GM19240 (cell line): ENCODE results near the gene PFKL.
"Not testable (repeated sequence)": the region's sequence is repeated elsewhere in the genome, so short reads cannot be mapped to it uniquely, and the experiment has no call there.

Experiments
- DNase-seq: peaks from one replicate; pipeline ENCODE4 v3.0.0; 2011; ENCODE audit warnings: low spot score; ENCODE audit not compliant: insufficient read length

The PFKL gene

DNA sequence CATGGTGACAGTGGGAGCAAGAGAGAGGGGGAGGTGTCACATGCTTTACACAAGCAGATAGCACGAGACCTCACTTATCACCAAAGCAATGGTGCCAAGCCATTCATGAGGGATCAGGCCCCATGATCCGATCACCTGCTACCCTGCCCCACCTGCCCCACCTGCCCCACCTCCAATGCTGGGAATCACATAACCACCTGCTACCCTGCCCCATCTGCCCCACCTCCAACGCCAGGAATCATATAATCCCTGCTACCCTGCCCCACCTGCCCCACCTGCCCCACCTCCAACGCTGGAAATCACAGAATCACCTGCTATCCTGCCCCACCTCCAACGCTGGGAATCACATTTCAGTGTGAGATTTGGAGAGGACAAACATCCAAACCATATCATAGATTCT lies 24.8 kb upstream of the PFKL start:
- DNase-seq: no peak

DNA sequence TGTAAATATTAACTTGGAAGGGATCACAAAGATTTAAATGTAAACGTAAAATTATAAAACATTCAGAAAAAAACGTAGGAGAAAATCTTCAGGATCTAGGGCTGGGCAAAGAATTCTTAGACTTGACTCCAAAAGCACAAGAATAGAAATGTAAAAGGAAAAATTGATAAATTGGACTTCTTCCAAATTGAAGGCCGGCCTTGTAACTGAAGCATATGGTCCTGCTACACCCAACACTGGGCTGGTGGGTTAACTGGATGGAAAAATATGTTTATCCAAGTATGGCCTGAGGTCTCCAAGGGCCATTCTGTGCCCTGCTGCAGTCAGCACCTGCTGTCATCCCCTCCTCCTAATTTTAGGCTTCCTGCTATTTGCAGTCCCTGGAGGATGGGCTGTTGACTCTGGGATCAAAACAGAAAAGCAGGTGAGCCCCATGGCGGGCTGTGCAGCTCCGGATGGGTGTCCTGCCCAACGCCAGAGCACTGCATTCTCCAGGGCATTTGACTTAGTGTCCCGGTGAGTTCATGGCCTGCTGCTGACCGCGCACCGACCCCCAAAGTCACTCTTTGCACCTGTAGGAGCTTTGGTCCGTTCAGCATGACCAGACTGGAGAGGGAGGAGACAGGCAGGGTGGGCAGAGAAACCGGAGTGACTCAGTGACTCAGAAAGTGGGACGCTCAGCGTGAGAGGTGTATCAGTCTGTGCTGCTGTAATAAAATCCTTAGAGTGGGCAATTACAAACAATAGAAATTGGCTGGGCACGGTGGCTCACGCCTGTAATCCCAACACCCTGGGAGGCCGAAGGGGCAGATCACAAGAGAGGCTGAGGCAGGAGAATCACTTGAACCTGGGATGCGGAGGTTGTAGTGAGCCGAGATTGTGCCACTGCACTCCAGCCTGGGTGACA lies 20.2 kb upstream of the PFKL start:
- no peak for DNase-seq

DNA sequence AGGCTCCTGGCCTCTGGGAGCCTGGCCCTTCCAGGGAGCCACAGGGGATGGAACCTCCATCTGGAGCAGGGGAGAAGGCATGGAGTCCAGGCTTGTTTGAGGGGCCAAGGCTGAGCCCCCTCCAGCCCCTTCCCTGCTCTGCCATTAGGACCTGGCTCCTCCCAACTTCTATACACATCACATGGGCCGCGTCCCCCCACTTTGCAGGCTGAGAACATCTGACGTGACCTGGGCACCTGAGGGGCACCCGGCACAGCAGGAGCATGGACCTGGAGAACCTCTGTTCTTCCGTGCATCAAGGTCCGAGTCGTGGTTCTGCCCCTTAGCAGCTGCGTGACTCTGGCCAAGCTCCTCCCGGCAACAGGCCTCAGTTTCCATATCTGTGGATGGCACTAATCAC lies 18.1 kb upstream of the PFKL start:
- no peak for DNase-seq

DNA sequence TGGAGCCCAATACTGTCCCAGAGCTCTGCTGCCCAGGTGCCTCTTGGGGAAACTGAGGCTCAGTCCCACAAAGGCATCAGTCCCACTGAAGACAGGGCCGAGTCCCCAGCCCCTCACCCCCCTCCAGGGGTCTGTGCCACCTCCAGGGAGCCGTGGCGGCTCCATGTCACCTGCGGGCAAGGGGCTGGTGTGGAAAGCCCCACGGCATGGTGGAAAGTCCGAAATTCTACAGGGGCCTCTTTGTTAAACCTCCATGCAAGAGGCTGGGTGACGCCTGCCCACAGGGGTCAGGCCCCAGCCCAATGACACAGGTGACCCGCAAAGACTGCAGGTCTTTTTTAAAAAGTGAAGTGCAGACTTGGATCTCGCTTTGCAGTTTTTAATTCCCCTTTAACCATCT lies 17.5 kb upstream of the PFKL start:
- no peak for DNase-seq

DNA sequence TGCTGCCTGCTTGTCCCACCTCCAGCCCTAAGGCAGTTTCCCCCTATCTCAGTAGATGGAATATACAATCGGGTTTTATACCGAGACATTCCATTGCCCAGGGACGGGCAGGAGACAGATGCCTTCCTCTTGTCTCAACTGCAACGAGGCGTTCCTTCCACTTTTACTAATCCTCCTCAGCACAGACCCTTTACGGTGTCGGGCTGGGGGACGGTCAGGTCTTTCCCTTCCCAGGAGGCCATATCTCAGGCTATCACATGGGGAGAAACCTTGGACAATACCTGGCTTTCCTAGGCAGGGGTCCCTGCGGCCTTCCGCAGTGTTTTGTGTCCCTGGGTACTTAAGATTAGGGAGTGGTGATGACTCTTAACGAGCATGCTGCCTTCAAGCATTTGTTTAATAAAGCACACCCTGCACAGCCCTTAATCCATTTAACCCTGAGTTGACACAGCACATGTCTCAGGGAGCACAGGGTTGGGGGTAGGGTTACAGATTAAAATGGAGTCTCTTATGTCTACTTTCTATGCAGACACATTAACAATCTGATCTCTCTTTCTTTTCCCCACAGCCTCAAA lies 16.6 kb upstream of the PFKL start:
- DNase-seq: not testable (repeated sequence)

DNA sequence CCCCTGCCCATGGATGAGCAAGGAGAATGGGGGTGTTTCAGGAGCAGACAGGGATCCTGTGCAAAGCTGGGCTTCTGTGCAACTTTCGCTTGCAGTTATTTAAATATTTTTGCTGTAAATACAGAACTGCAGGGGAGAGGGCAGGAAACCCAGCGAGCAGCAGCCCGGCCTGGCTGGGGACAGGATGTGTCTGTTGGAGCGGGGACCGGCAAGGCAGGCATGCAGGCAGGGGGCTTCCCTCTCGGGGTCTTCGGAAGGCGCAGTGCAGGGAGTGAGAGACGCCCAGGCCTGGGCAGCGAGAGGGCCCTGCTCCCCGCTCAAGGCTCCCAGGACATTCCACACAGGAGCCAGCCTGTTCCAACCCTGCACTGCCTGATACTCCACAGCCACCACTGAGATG lies 15.9 kb upstream of the PFKL start:
- DNase-seq: no peak

DNA sequence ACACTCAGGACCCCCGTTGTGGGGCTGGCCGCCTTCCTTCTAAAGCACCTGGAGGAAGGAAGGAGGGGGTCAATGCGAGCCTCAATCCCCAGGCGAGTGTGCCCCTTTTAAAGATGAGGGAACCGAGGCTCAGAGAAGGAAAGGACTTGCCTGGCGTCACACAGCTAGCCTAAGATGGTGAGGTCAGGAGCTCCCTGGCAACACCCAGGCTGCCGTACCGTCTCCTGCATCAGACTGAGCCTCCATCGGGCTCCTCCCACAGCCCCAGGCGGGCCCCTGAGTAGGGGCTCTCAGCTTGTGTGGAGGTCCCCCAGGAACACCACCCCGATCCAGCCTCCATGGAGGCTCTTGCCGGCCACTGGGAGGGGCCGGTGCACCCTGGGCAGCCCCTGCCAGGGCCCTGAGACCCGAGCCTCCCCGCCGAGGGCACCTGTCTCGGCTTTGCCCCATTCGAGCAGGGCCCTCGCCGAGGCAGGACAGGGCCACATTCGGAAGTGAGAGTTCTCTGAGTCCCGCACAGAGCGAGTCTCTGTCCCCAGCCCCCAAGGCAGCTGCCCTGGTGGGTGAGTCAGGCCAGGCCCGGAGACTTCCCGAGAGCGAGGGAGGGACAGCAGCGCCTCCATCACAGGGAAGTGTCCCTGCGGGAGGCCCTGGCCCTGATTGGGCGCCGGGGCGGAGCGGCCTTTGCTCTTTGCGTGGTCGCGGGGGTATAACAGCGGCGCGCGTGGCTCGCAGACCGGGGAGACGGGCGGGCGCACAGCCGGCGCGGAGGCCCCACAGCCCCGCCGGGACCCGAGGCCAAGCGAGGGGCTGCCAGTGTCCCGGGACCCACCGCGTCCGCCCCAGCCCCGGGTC lies 14.5 kb upstream of the PFKL start, which contains the start of gene AIRE:
Gene AIRE, plus strand, starts transcription at position 739 of the 855 bp plus-strand sequence. CDS start 131 bp downstream, outside the sequence.
- DNase-seq: no peak

DNA sequence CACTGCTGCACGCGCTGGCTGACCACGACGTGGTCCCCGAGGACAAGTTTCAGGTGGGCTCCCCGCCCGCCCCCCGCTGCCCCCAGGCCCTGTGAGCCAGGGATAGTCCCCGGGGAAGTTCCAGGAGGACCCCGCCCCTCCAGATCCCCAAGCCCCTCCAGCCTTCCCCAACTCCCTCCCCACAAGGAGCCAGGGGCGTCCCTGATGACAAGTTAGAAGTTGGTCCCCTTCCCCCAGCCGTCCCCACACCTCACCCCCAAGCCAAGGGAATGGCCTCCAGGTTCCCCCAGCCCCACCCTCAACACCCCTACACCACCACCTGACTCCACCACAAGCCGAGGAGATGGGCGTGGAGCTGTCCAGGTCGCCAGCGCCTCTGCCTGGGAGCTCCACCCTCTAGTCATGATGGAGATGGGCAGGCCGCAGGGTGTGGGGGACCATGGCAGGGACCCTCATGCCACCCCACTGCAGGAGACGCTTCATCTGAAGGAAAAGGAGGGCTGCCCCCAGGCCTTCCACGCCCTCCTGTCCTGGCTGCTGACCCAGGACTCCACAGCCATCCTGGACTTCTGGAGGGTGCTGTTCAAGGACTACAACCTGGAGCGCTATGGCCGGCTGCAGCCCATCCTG lies 13.7 kb upstream of the PFKL start:
- DNase-seq: no peak

DNA sequence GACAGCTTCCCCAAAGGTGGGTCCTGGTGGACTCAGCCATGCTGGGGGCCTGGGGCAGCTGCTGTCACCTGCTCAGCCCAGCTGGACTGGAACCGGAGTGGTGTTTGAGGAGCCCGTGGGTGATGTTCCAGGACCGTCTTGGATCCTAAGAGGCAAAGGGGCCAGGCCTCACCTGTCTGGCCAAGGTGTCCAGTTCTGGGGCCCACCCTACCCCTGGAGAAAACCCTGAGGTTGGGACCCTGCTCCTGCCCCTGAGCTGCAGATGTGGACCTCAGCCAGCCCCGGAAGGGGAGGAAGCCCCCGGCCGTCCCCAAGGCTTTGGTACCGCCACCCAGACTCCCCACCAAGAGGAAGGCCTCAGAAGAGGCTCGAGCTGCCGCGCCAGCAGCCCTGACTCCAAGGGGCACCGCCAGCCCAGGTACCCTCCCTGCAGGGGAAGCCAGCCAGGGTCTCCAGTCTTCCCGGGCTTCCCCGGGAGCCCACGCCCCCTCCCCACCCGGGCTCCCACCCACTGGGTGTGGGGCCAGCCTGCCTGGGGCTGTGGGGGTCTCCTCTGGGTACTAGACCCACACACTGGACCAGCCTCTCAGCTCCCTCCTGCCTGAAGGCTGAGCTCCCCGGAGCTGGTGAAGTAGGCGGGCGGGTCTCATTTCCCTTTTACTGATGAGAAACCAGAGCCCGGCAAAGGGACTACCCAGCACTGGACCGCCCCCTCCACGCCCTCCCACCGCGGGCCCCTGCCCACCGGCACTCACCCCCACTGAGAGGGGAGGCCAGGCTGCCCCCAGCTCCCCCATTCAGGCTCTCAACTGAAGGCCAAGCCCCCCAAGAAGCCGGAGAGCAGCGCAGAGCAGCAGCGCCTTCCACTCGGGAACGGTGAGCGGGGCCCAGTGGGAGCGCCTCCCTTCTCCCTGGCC lies 12.9 kb upstream of the PFKL start:
- no peak for DNase-seq

DNA sequence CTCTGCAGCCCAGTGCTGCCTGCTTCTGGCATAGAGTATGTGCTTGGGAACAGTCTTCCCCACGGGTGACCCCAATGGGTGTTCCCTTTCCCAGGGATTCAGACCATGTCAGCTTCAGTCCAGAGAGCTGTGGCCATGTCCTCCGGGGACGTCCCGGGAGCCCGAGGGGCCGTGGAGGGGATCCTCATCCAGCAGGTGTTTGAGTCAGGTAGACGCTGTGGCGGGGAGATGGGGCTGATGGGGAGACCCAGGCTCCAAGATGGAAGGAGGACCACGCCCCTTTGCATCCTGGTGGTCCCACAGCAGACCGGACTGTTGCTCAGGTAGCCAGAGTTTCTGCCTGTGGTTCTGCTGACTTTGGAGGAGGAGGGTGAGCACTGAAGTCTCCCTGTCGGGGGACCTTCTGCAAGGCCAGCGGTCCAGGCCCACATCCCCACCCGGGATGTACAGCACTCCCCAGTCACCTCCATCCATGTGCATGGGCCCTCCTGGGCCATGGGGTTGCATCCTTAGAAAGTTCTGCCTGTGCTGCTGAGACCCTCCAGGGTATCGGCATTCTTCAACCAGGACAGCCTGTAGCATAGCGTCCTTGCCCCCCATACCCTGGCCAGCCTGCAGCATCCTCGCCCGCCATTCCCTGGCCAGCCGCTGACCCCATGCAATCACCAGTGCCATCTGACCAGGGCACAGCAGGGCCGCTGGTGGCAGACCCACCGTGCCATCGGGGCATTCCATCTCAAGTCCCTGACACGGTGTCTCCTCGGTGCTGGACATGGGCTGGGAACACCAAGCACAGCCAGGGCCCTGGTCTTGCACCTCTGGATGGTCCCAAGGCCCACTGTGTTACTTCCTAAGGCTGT lies 11.4 kb upstream of the PFKL start:
- DNase-seq: no peak

DNA sequence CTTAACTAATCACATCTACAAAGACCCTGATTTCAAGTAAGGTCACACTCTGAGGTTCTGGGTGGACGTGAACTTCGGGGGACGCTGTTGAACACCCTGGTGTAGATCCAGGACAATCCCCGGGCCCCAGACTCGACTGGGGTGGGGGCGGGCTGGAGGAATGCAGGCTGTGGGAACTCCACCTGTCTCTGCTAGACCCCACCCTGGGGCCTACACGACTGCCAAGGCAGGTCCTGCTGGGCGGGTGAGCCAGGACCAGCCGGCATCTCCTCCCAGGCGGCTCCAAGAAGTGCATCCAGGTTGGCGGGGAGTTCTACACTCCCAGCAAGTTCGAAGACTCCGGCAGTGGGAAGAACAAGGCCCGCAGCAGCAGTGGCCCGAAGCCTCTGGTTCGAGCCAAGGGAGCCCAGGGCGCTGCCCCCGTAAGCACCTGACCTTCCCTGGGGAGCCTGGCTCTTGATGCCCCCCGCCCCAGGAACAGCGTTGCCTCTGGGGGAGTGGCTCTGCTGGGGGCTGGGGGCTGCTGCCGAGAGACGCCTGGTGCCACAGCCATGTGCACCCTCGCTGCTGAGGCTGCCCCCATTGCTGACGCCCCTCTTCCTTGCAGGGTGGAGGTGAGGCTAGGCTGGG lies 10.4 kb upstream of the PFKL start:
- DNase-seq: no peak

DNA sequence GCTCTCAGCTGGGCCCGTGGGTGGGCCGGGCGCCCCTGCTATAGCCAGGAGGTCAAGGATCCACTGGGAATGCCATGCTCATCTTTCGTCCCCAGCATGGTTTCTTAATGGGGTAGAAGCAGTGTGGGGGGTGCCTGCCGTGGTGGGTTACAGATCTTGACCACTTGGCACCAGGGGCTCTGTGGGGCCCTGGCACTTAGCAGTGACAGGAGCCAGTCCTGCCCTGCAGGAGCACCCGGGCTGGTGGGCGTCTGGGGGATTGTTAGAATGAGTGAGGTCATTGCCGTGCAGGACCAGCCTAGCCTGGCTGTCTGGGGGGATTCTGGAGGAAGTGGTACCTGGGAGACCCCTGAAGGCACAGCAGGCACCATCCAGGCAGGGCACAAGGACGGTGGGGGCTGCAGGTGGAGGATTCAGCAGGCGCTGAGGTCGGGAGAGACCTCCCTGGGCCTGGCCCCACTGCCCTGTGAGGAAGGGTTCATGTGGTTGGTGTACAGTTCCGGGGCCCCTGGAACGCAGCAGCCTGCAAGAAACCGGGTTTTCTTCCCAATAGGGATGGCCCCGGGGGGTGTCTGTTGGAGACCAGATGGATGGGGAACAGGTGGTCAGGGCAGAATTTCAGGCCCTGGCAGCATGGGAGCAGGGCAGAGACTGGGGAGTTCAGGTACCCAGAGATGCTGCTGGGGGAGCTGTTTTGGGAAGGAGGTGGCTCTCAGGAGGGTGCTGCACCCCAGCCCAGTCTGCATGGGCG lies 9.4 kb upstream of the PFKL start:
- no peak for DNase-seq

DNA sequence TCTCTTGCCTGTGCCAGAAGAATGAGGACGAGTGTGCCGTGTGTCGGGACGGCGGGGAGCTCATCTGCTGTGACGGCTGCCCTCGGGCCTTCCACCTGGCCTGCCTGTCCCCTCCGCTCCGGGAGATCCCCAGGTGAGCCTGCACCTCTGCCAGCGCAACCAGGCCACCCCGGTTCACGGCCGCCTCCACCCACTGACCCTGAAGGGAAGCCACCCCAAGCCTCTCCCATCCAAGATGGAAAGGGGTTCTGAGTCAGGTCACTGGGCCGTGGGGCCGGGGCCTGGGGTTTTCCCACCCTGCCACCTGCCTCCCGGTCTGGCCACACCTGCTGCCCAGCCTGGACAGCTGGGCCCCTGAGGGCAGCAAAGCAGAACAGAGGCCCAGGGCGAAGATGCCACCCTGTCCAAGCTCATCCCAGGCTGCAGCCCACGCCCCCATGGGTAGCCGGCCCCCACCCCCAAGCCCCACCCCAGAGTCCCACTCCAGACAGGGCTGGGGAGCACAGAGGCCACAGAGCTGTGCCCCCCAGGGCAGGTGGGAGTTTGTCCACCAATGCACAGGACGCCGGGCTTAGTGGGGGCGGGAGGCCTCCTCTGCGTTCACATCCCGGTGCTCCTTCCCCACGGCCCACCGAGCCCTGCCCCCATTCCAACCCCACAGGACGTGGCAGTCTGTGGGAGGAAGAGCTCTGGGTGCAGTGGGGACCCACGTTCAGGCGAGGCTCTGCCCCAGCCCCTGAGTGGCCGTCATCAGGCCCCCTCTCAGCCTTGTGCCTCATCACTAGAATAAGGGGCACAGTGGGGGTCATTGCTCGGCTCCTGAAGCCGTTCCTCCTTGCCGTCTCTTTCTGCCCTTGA lies 8.5 kb upstream of the PFKL start:
- no peak for DNase-seq

DNA sequence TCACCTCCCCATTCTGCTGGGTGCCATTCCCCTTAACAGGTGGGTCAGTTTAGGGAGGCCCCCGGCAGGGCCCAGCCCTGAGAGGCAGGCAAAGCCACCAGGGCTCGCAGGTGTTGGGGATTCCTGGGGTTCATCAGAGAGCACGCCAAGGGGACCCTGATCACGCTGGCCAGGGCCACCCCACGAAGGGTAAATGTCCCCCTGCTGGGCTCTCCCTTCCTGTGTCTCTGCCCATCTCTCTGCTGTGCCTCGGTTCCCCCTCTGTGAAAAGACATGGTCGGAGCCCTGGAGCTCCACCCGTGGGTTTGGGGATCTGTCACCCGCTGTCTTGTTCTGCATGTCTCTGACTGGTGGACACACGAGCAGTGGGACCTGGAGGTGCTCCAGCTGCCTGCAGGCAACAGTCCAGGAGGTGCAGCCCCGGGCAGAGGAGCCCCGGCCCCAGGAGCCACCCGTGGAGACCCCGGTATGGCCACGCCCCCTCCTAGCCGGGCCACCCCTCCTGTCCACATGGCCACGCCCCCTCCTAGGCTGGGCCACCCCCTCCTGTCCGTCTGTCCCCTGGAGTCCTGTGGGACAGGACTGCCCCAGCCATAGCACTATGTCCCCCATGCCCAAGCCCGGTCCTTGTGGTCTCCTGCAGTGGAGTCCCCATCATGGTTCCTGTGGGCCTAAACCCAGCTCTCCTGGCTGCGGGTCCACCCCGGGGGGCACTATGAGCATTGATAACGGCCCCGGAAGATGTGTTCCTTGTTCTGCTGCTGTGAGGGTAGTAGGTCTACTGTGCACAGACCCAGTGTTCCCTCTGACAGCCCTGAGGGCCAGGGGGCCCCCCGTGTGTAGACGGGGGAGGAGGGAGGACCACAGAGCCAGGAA lies 7.7 kb upstream of the PFKL start:
- DNase-seq: no peak

DNA sequence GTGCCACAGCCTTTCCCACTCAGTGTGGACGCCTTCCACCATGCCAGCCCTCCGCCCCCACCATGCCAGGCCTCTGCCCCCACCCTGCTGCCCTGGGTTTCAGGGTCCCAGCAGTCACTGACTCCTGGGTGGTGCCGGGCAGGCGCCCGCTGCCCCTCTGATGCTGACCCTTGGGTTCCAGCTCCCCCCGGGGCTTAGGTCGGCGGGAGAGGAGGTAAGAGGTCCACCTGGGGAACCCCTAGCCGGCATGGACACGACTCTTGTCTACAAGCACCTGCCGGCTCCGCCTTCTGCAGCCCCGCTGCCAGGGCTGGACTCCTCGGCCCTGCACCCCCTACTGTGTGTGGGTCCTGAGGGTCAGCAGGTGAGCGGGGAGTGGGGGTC lies 7.0 kb upstream of the PFKL start:
- DNase-seq: no peak

DNA sequence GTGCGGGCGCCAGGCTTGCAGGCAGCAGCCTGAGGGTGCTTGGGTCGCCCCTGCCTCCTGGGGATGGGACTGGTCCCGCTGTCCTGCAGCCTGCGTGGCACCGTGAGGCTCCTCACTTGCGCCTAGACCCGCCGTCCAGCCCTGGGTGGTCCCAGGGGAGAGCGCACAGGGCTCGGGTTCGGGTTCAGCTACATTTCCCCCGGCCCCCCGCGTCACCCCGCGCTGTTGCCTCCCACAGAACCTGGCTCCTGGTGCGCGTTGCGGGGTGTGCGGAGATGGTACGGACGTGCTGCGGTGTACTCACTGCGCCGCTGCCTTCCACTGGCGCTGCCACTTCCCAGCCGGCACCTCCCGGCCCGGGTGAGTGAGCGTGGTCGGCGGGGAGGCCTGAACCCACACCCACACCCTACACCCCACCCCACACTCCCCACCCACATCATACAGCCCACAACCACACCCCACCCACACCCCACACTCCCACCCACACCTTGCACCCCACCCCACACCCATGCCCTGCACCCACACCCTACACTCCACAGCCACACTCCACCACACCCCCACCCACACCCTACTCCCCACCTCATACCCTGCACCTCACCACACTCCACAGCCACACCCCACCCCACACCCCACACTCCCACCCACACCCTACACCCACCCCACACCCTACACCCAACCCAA lies 6.2 kb upstream of the PFKL start:
- no peak for DNase-seq
